Measurements from ENCODE around the gene BMPR1B. TPM values are rescaled to one million over a fixed set of nuclear protein-coding genes. Genes with fewer than 3 reads are reported as not detected.

The BMPR1B gene
- total RNA-seq, 1 donor from 2014 or later, result not detected

DNA sequence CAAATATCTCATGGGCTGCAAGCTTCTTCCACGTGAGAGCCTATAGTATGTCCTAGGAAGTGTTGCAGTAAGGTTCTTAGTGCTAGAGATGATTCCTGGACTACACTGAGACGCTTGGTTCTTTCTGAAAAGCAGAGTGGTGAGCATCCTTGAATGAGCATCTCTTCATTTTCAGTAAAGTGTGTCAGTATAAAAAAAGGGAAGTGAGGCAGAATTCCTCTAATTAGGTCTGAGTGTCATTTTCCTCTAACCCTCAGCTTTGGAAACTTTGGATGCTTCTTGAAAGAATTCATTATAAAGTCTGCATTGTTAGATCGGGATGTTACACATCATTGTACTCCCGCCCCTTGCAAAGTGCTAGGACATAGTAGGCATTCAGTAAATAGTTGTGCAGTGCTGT is 5.2 kb downstream of the BMPR1B start:
- intact Hi-C loops (cut with micrococcal nuclease), result no loop called here
- ChIA-PET POLR2A (no interaction called here), CTCF (no interaction called here)
- no peak for DNase-seq
- H3K4me3 Mint-ChIP-seq, result no peak overlapping the region
- H3K27ac Mint-ChIP-seq, result no peak overlapping the region
- ATAC-seq (ENCODE audit: low read depth), result no peak
- H3K36me3 Mint-ChIP-seq (ENCODE audit: low read depth), result no peaks in the 10 kb centered on the region
- H3K4me1 Mint-ChIP-seq, result peaks cover 6% of the 10 kb centered on the region
- no peaks in the 10 kb centered on the region for H3K9me3 Mint-ChIP-seq
- H3K27me3 Mint-ChIP-seq, result peaks cover 29% of the 10 kb centered on the region
- TF ChIP-seq, protein P1, sequence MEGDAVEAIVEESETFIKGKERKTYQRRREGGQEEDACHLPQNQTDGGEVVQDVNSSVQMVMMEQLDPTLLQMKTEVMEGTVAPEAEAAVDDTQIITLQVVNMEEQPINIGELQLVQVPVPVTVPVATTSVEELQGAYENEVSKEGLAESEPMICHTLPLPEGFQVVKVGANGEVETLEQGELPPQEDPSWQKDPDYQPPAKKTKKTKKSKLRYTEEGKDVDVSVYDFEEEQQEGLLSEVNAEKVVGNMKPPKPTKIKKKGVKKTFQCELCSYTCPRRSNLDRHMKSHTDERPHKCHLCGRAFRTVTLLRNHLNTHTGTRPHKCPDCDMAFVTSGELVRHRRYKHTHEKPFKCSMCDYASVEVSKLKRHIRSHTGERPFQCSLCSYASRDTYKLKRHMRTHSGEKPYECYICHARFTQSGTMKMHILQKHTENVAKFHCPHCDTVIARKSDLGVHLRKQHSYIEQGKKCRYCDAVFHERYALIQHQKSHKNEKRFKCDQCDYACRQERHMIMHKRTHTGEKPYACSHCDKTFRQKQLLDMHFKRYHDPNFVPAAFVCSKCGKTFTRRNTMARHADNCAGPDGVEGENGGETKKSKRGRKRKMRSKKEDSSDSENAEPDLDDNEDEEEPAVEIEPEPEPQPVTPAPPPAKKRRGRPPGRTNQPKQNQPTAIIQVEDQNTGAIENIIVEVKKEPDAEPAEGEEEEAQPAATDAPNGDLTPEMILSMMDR (IDR thresholded peaks at IDR 0.05), result no peak

DNA sequence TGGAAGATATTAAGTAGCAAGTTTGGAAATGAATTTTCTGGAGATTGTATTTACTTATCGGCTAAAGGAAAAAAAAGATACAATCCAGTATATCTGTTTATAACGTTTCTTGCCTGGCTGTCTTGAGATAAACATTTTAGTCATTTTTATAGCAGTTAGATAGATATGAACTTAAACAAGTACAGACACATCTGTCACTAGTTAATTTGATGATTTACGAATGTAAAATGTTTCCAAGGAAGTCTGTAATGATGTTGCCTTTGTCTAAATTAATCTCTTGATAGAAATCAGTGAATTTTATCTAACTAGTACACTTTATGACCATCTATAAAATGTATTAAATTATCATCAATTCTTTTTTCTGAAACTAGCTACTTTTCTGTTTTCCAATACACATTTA is 5.7 kb downstream of the BMPR1B start:
- Mint-ChIP-seq H3K4me3 (no peak overlapping the region), H3K4me1 (peaks cover 5% of the 10 kb centered on the region), H3K27ac (no peak overlapping the region), H3K27me3 (peaks cover 30% of the 10 kb centered on the region), H3K36me3 (ENCODE audit: low read depth) (no peaks in the 10 kb centered on the region), H3K9me3 (no peaks in the 10 kb centered on the region)
- ATAC-seq (ENCODE audit: low read depth) (no peak), DNase-seq (no peak)
- TF ChIP-seq, protein P1 (IDR thresholded peaks at IDR 0.05), result no peak
- CTCF ChIA-PET, result no interaction called here
- POLR2A ChIA-PET, result no interaction called here
- intact Hi-C loops (cut with micrococcal nuclease), result no loop called here

DNA sequence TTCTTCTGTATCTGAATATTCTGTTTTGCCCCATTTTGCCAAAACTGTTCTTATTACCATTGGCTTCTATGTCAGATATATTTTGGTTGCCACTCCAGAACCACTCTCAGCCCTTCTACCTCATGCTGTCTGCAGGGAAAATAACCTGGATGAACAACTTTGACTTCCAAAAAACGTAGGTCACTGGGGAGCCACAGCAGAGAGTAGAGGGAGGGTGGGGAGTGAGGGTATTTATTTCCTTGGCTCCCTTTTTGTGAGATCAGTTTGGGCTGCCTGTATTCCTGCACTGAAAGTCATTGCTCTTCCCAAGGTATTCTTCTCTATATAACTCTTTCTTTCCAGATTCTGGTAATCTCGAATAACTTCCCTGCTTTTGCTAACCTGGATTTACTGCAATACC is 6.3 kb downstream of the BMPR1B start:
- TF ChIP-seq, protein P1 (IDR thresholded peaks at IDR 0.05), result no peak
- Mint-ChIP-seq H3K27ac (no peak overlapping the region), H3K4me3 (no peak overlapping the region), H3K36me3 (ENCODE audit: low read depth) (no peaks in the 10 kb centered on the region), H3K9me3 (no peaks in the 10 kb centered on the region), H3K4me1 (no peaks in the 10 kb centered on the region), H3K27me3 (peaks cover 24% of the 10 kb centered on the region)
- intact Hi-C loops (cut with micrococcal nuclease), result no loop called here
- CTCF ChIA-PET, result no interaction called here
- ATAC-seq (ENCODE audit: low read depth) (no peak), DNase-seq (no peak)
- POLR2A ChIA-PET, result no interaction called here

DNA sequence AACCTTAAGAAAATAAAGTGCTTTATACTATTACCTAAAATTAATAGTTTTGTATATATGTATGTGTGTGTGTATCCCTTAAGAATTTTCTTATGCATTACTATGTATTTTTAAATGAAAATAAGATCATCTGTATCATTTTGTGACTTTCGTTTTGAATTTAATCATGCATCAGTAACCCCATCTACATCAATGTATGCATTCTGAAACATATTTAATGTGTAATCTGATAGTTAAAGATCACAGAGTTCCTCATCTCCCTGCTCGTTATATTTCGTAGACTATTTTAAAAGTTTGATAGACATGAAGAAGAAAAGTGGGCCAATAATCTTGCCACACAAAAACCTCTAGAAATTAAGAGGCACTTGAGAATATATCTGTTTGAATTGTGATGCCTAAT is 7.4 kb downstream of the BMPR1B start:
- CTCF ChIA-PET, result no interaction called here

DNA sequence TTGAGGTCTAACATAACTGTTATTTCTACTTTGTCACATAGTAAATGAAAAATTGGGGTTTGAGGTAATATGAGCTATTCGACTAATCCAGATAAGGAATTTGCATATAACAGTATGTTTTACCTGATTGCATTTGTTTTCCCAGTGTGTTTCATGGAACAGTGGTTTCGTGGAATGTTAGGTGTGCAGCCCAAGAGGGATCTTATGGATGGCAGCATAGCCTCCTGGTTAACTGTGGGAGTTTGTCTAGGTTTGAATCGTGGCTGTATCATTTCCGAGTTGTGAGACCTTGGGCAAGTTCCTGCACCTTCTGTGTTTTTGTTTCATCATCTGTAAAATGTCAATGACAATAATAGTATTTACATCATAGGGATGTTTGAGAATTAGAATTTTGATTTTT is 7.9 kb downstream of the BMPR1B start:
- ATAC-seq (ENCODE audit: low read depth) (no peak), DNase-seq (no peak)
- no peaks in the 10 kb centered on the region for H3K36me3 Mint-ChIP-seq (ENCODE audit: low read depth)
- peaks cover 17% of the 10 kb centered on the region for H3K27me3 Mint-ChIP-seq
- H3K27ac Mint-ChIP-seq, result no peak overlapping the region
- intact Hi-C loops (cut with micrococcal nuclease), result no loop called here
- ChIA-PET CTCF (no interaction called here), POLR2A (no interaction called here)
- H3K4me3 Mint-ChIP-seq, result no peak overlapping the region
- no peaks in the 10 kb centered on the region for H3K9me3 Mint-ChIP-seq
- H3K4me1 Mint-ChIP-seq, result no peaks in the 10 kb centered on the region
- TF ChIP-seq, protein P1 (IDR thresholded peaks at IDR 0.05), result no peak

More for the DNA sequence above, 7.4 kb downstream of the BMPR1B start:
- ATAC-seq (ENCODE audit: low read depth), result no peak
- intact Hi-C loops (cut with micrococcal nuclease), result no loop called here
- TF ChIP-seq, protein P1 (IDR thresholded peaks at IDR 0.05), result no peak
- POLR2A ChIA-PET, result no interaction called here
- H3K27me3 Mint-ChIP-seq, result peaks cover 20% of the 10 kb centered on the region
- no peak overlapping the region for H3K27ac Mint-ChIP-seq
- H3K4me3 Mint-ChIP-seq, result no peak overlapping the region
- no peaks in the 10 kb centered on the region for H3K9me3 Mint-ChIP-seq
- H3K36me3 Mint-ChIP-seq (ENCODE audit: low read depth), result no peaks in the 10 kb centered on the region
- no peaks in the 10 kb centered on the region for H3K4me1 Mint-ChIP-seq
- DNase-seq, result no peak
